GM18870 (cell line): ENCODE results near the gene VWA3A.
A peak's percentile ranks its signal among the peaks of the same experiment; 100 is the strongest.

Source experiments
- ATAC-seq: cut with Tn5 transposase; IDR thresholded peaks from one replicate; pipeline ENCODE4 v1.9.1; 2021; ENCODE audit warnings: moderate library complexity; ENCODE audit not compliant: unreplicated experiment

The VWA3A gene

DNA sequence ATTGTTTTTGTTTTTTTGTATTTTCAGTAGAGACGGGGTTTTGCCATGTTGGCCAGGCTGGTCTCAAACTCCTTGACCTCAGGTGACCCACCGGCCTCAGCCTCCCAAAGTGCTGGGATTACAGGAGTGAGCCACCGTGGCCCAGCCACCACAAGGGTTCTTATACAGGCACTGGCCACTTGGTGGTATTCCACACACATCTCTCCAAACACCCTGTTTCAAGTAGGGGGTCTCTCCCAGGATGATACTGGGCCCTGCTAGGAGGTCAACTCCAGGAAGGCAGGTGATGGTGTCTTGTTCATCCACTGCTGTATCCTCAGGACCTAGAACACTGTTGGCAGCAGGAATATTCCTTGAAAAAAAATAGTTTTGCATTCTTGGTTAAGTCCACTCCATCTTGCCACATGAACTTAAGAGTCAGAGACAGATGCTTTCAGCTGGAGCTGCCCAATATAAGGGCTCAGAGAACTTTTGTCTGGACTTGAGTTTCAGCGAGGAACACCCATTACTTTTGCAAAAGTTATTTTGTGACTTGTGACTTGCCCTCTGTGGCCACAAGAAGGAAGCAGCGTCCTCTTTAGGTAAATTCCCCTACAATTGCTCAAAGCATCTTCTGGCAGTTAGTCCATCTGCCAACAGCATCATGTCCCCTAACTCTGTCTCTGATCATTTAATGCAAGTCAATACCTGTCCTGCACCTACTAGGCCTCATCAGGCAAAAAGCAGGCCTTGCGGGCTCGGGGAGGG lies 106.4 kb downstream of the VWA3A start:
- ATAC-seq: no peak

DNA sequence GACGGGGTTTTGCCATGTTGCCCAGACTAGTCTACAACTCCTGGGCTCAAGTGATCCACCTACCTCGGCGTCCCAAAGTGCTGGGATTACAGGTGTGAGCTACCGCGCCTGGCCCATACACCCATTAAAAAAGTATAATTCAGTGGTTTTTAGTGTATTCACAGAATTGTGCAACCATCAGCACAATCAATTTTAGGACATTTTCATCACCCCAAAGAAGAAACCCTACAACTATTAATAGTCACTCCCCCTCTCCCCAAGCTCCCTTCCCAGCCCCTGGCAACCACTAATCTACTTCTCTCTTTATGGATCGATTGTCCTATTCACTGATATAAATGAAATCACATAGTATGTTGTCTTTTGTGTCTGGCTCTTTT lies 109.9 kb downstream of the VWA3A start:
- ATAC-seq: no peak

DNA sequence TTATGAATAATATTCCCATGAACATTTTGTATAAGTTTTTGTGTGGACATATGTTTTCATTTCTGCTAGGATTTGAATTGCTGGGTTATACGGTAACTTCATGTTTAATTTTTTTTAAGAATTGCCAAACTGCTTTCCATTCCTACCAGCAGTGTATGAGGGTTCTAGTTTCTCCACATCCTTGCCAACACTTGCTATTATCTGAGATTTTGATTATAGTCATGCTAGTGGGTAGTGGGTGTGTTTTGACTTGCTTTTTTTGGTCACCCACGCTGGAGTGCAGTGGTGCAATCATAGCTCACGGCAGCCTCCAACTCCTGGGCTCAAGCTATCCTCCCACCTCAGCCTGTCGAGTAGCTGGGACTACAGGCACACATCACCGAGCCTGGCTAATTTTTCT lies 110.8 kb downstream of the VWA3A start:
- no peak for ATAC-seq

DNA sequence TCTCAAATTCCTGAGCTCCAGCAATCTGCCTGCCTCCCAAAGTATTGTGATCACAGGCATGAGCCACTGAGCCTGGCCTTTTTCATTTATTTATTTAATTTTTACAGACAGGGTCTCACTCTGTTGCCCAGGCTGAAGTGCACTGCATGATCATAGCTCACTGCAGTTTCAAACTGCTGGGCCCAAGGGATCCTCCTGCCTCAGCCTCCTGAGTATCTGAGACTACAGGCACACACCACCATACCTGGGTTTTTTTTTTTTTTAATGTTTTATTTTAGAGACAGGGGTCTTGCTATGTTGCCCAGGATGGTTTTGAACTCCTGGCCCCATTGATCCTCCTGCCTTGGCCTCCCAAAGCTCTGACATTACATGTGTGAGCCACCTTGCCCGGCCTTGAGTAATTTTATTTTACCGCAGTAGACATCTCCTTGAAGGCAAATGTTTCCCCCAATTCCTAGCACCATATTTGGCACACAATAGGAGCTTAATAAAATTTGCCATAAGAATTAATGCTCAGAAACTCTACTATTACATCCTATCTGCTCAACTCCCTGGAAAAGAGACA lies 111.8 kb downstream of the VWA3A start:
- no peak for ATAC-seq

DNA sequence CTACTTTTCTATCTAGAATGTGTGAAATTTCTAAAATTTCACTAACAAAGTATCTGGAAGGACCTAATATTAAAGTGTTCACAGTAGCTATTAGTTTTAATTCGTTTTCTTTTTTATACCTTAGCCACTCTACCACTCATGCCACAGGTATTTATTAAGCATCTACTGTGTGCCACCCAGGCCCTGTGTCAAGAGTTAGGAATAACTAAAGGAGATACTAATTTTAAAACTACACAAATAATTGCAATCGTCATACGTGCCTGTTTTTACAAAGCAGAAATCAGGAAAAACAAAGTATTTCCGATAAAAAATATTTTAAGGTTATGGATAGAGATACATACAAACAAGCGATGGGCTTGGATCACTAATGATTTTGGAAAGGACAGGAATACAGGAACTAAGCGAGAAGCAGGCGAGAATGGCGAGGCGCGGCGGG lies 113.3 kb downstream of the VWA3A start:
- ATAC-seq: no peak

DNA sequence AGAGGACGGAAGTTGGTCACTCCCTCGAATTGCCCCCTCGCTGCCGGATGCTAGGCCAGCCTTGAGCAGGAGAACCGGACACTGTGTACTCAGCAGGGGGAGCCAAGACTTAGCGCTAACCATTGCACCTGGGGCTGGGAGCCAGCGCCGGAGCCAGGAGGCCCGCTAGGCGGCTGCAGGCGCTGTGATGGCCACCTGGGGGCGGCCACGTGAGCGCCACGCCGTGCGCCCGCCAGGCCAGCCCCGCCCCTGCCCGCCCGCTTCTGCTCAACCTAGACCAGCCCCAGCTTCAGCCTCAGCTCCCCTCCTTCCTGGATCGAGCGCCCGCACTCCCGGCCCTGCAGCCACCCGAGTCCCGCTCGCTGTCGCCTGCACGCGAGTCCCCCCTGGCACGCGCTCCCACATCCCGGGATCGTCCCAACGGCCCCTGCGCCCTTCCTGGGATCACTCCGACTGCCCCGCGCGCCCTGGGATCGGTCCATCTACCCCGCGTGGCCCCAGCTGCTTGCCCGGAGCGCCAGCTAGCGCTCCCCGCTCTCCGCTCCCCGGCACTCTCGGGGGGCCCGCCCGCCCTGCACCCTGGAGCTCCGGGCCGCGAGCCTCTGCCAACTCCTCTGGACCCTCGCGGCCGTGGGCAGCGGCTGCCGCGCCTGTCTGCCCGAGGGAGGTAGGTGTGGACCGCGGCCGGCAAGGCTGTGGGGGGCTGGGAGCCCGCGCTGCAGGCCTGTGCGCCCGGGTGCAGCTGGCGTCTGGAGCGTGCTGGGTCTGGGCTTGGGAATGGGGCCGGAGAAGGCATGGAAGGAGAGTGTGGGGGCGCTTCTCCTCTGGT lies 113.9 kb downstream of the VWA3A start, which contains the start of gene EEF2K:
EEF2K (plus strand) TSS at position 266 of the 829 bp plus-strand sequence. CDS start 19,452 bp downstream, outside the sequence.
- peak; percentile 79 for ATAC-seq
